HL-60 (cell line): Measurements from ENCODE around the gene TIPIN.

Experiments used
- CTCF ChIP-seq: IDR thresholded peaks from one replicate; pipeline ENCODE4 v1.5.1; 2011; ENCODE audit warnings: low read length, control low read depth, inconsistent platforms; ENCODE audit not compliant: insufficient read depth
- GABPA ChIP-seq: IDR thresholded peaks from 2 replicates; pipeline ENCODE4 v1.6.1; 2012; ENCODE audit warnings: low read depth

GRCh38 chr15:66309828-66310227, 46.7 kb downstream of the TIPIN start:
- TF ChIP-seq CTCF: no peak
- no peak for TF ChIP-seq GABPA
